Naive thymus-derived CD4-positive, alpha-beta T cell (primary cell): ENCODE data around the gene UBN1. TPM values are rescaled to one million over a fixed set of nuclear protein-coding genes. Genes with fewer than 3 reads are reported as not detected.
"Not testable (repeated sequence)": the region's sequence is repeated elsewhere in the genome, so short reads cannot be mapped to it uniquely, and the experiment has no call there.

Experiments
- ATAC-seq: fragments of 150-1000 bp; cut with Tn5 transposase; 2 replicates; pipeline ENCODE4 v1.10.0; 2021; ENCODE audit warnings: mild to moderate bottlenecking, moderate library complexity
- CTCF ChIA-PET: fragments of 350-600 bp; sonication (Branson Sonifier 250); formaldehyde crosslinking; loops from one replicate; lab custom pipeline; 2021; ENCODE audit warnings: antibody characterized with exemption; lab: Charles Lee
- POLR2A ChIA-PET: fragments of 350-600 bp; sonication (Branson Sonifier 250); formaldehyde crosslinking; loops from one replicate; lab custom pipeline; 2021; ENCODE audit warnings: antibody characterized with exemption, inconsistent platforms; lab: Charles Lee
- DNase-seq, 9 donors: peaks; one replicate each; pipeline versions ENCODE4 v3.0.0 to v3.0.0-alpha.2; 2020 to 2022; ENCODE audit warnings: mixed read lengths in 1 of 9
- H3K27ac ChIP-seq: one replicate; pipeline ENCODE4 v1.7.0; 2013; ENCODE audit warnings: mild to moderate bottlenecking, low read depth, low read length, moderate library complexity
- H3K27me3 ChIP-seq, 2 donors: one replicate each; pipeline ENCODE4 v1.7.0; 2013; ENCODE audit warnings: low read length in 2 of 2, mild to moderate bottlenecking in 2 of 2, moderate library complexity in 2 of 2; ENCODE audit not compliant: control insufficient read depth in 2 of 2, insufficient read depth in 2 of 2
- H3K36me3 ChIP-seq, 3 experiments: 1 replicate in 2 of 3; 2 replicates in 1 of 3; pipeline ENCODE4 v1.7.0; 2013; ENCODE audit warnings: low read length in 3 of 3, mild to moderate bottlenecking in 3 of 3, moderate library complexity in 1 of 3; ENCODE audit not compliant: insufficient read depth in 3 of 3, control insufficient read depth in 2 of 3
- H3K4me1 ChIP-seq, 2 donors: one replicate each; pipeline ENCODE4 v1.7.0; 2013; ENCODE audit warnings: low read length in 2 of 2, mild to moderate bottlenecking in 2 of 2, moderate library complexity in 1 of 2; ENCODE audit not compliant: control insufficient read depth in 2 of 2, insufficient read depth in 2 of 2
- H3K4me3 ChIP-seq: 2 replicates; pipeline ENCODE4 v1.7.0; 2013; ENCODE audit warnings: mild to moderate bottlenecking, low read length
- H3K9me3 ChIP-seq, 3 experiments: 1 replicate in 2 of 3; 2 replicates in 1 of 3; pipeline ENCODE4 v1.7.0; 2013; ENCODE audit warnings: low read length in 3 of 3; ENCODE audit not compliant: control insufficient read depth in 2 of 3
- H3K27ac Mint-ChIP-seq, 9 donors: one replicate each; pipeline ENCODE4 v1.8.0; 2020 to 2022; ENCODE audit warnings: mixed read lengths in 9 of 9, mild to moderate bottlenecking in 8 of 9, moderate library complexity in 5 of 9, inconsistent platforms in 2 of 9
- H3K27me3 Mint-ChIP-seq, 5 donors: one replicate each; pipeline ENCODE4 v1.8.0; 2021 to 2022; ENCODE audit warnings: mixed read lengths in 5 of 5, mild to moderate bottlenecking in 1 of 5
- H3K36me3 Mint-ChIP-seq, 5 donors: one replicate each; pipeline ENCODE4 v1.8.0; 2020 to 2022; ENCODE audit warnings: mixed read lengths in 5 of 5, mild to moderate bottlenecking in 3 of 5, inconsistent platforms in 1 of 5
- H3K4me1 Mint-ChIP-seq, 7 donors: one replicate each; pipeline ENCODE4 v1.8.0; 2020 to 2022; ENCODE audit warnings: mixed read lengths in 7 of 7, mild to moderate bottlenecking in 3 of 7, inconsistent platforms in 1 of 7
- H3K4me3 Mint-ChIP-seq, 10 donors: one replicate each; pipeline ENCODE4 v1.8.0; 2020 to 2022; ENCODE audit warnings: mild to moderate bottlenecking in 10 of 10, mixed read lengths in 10 of 10, moderate library complexity in 6 of 10, inconsistent platforms in 2 of 10
- H3K9me3 Mint-ChIP-seq, 11 donors: one replicate each; pipeline ENCODE4 v1.8.0; 2020 to 2022; ENCODE audit warnings: mixed read lengths in 11 of 11, mild to moderate bottlenecking in 4 of 11, inconsistent platforms in 1 of 11, moderate library complexity in 1 of 11
- intact Hi-C, 2 donors: fragments of 100-400 bp; cut with micrococcal nuclease; formaldehyde crosslinking; loops; one replicate each; pipeline ENCODE4 v1.15.1; 2023
- polyA plus RNA-seq, 2 donors: library from polyadenylated mRNA; unstranded; fragments of 300-500 nt; fragmentation: Illumina TruSeq; gene quantifications; one replicate each; pipeline ENCODE4 v1.2.3, GENCODE V29; 2021
- total RNA-seq, 6 experiments: library from RNA in 5 of 6; stranded (reverse) in 5 of 6; gene quantifications; 1 replicate in 5 of 6; 2 replicates in 1 of 6; pipeline ENCODE4 v1.2.3 and lab custom pipeline; 2021 to 2026

Gene UBN1
- total and polyA plus RNA-seq, 7 experiments from 2014 or later: 11.0 to 58.7 (median 40.0) TPM

GRCh38 chr16:4929619-4930018, 82.3 kb downstream of the UBN1 start:
- Mint-ChIP-seq H3K9me3 (peaks cover 5 to 24% (median 13%) of the 10 kb centered on the region in 11 donors), H3K36me3 (peaks cover 0 to 19% (median 5%) of the 10 kb centered on the region in 5 donors), H3K27me3 (peaks cover 2 to 14% (median 10%) of the 10 kb centered on the region in 5 donors)
- H3K4me3 Mint-ChIP-seq, intact Hi-C loops, H3K27ac Mint-ChIP-seq, H3K36me3 ChIP-seq, DNase-seq, H3K27ac ChIP-seq, ATAC-seq, POLR2A ChIA-PET, H3K4me3 ChIP-seq, H3K4me1 Mint-ChIP-seq, H3K4me1 ChIP-seq, CTCF ChIA-PET, H3K27me3 ChIP-seq: not testable (repeated sequence)
- peaks cover 0 to 19% (median 5%) of the 10 kb centered on the region in 3 experiments for H3K9me3 ChIP-seq

GRCh38 chr16:4931381-4931780, 84.1 kb downstream of the UBN1 start:
- Histone ChIP-seq H3K36me3 (no peaks in the 10 kb centered on the region), H3K4me3 (no peak overlapping the region), H3K27me3 (peaks cover 0 to 8% of the 10 kb centered on the region in 2 donors), H3K27ac (no peak overlapping the region), H3K4me1 (no peaks in the 10 kb centered on the region), H3K9me3 (peaks cover 0 to 12% (median 5%) of the 10 kb centered on the region in 3 experiments)
- ChIA-PET CTCF (interaction anchor here (0.7 kb wide), 1 partner anchor 217 kb away, joined by 3 read pairs; no protein-coding TSS in a partner anchor), POLR2A (no interaction called here)
- intact Hi-C loops: no loop called here
- H3K27ac Mint-ChIP-seq: no peak overlapping the region
- H3K4me3 Mint-ChIP-seq: no peak overlapping the region
- DNase-seq (no peak), ATAC-seq (no peak)
- H3K36me3 Mint-ChIP-seq: peaks cover 0 to 15% (median 5%) of the 10 kb centered on the region in 5 donors
- peaks cover 0 to 2% (median 0%) of the 10 kb centered on the region in 7 donors for H3K4me1 Mint-ChIP-seq
- peaks cover 5 to 15% (median 7%) of the 10 kb centered on the region in 11 donors for H3K9me3 Mint-ChIP-seq
- peaks cover 12 to 24% (median 19%) of the 10 kb centered on the region in 5 donors for H3K27me3 Mint-ChIP-seq

Other genes starting within 250 kb of the UBN1 start
- gene UBALD1, start 232.6 kb upstream of the UBN1 start, total RNA-seq: 10 to 100 TPM; 21.8 to 36.5 (median 29.7) TPM
- 1 to 10 TPM; 1.6 to 2.5 TPM for gene UBALD1, start 232.6 kb upstream of the UBN1 start, polyA plus RNA-seq
- gene MGRN1, start 222.7 kb upstream of the UBN1 start, total RNA-seq: 100 to 1,000 TPM in 1 of 5 experiments, 10 to 100 TPM in 4; 62.6 to 103 (median 81.2) TPM
- gene MGRN1, start 222.7 kb upstream of the UBN1 start, polyA plus RNA-seq: 1 to 10 TPM; 4.9 to 10.0 TPM
- 10 to 100 TPM; 42.8 to 65.4 (median 53.3) TPM for gene NUDT16L1, start 153.9 kb upstream of the UBN1 start, total RNA-seq
- gene NUDT16L1, start 153.9 kb upstream of the UBN1 start, polyA plus RNA-seq: 100 to 1,000 TPM; 104 to 133 TPM
- gene ANKS3, start 113.2 kb upstream of the UBN1 start, total RNA-seq: 10 to 100 TPM; 17.6 to 32.7 (median 25.3) TPM
- gene ANKS3, start 113.2 kb upstream of the UBN1 start, polyA plus RNA-seq: 1 to 10 TPM; 4.1 to 8.5 TPM
- gene DNAAF8, start 112.9 kb upstream of the UBN1 start, total RNA-seq: under 1 TPM; 0.11 to 0.57 (median 0.27) TPM
- under 1 TPM in 1 of 2 donors, not detected in 1; 0.31 TPM for gene DNAAF8, start 112.9 kb upstream of the UBN1 start, polyA plus RNA-seq
- gene ZNF500, start 80.3 kb upstream of the UBN1 start, total RNA-seq: 10 to 100 TPM; 13.8 to 43.0 (median 24.7) TPM
- gene ZNF500, start 80.3 kb upstream of the UBN1 start, polyA plus RNA-seq: 10 to 100 TPM; 11.0 to 25.7 TPM
- gene SEPTIN12, start 59.1 kb upstream of the UBN1 start, total RNA-seq: not detected
- gene SEPTIN12, start 59.1 kb upstream of the UBN1 start, polyA plus RNA-seq: not detected
- not detected for gene SMIM22, start 52.1 kb upstream of the UBN1 start, total RNA-seq
- gene SMIM22, start 52.1 kb upstream of the UBN1 start, polyA plus RNA-seq: not detected
- gene ROGDI, start 44.8 kb upstream of the UBN1 start, total RNA-seq: 10 to 100 TPM in 3 of 5 experiments, 1 to 10 TPM in 2; 7.4 to 29.0 (median 10.1) TPM
- 1 to 10 TPM; 7.9 to 8.3 TPM for gene ROGDI, start 44.8 kb upstream of the UBN1 start, polyA plus RNA-seq
- 100 to 1,000 TPM in 4 of 5 experiments, 10 to 100 TPM in 1; 98.7 to 122 (median 108) TPM for gene GLYR1, start 193 bp upstream of the UBN1 start, total RNA-seq
- gene GLYR1, start 193 bp upstream of the UBN1 start, polyA plus RNA-seq: 10 to 100 TPM; 32.0 to 44.9 TPM
- not detected for gene PPL, start 89.7 kb downstream of the UBN1 start, total RNA-seq
- gene PPL, start 89.7 kb downstream of the UBN1 start, polyA plus RNA-seq: under 1 TPM; 0.15 to 0.47 TPM
- 1 to 10 TPM in 1 of 5 experiments, under 1 TPM in 1, not detected in 3; 0.21 to 1.0 TPM for gene SEC14L5, start 110.8 kb downstream of the UBN1 start, total RNA-seq
- gene SEC14L5, start 110.8 kb downstream of the UBN1 start, polyA plus RNA-seq: not detected
- 10 to 100 TPM; 17.8 to 39.5 (median 34.1) TPM for gene NAGPA, start 186.5 kb downstream of the UBN1 start, total RNA-seq
- gene NAGPA, start 186.5 kb downstream of the UBN1 start, polyA plus RNA-seq: 10 to 100 TPM; 23.3 to 42.9 TPM
- gene C16orf89, start 218.5 kb downstream of the UBN1 start, total RNA-seq: not detected
- not detected for gene C16orf89, start 218.5 kb downstream of the UBN1 start, polyA plus RNA-seq
- gene ALG1, start 224.4 kb downstream of the UBN1 start, total RNA-seq: 10 to 100 TPM; 12.9 to 29.1 (median 22.1) TPM
- gene ALG1, start 224.4 kb downstream of the UBN1 start, polyA plus RNA-seq: 10 to 100 TPM; 18.8 to 27.1 TPM